ENCODE data around the gene NME4. TPM values are rescaled to one million over a fixed set of nuclear protein-coding genes. Genes with fewer than 3 reads are reported as not detected.

Gene NME4
- total and polyA plus RNA-seq, 9 donors, result 48.8 to 133 (median 93.4) TPM

DNA sequence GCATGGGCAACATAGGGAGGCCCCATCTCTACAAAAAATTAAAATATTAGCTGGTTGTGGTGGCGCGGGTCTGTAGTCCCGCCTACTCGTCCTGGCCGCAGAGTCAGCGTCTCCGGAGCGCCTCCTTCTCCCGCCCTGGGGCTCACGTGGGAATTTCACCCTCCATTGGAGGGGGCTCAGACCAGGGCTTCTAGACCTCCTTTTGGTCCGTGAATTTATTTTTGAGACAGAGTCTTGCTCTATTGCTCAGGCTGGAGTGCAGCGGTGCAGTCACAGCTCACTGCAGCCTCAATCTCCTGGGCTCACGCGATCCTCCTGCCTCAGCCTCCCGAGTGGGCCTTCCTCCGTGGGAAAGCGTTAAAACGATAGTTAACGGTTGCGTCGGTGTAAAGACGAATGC, 394 bp upstream of the NME4 start:
- Histone ChIP-seq H3K27ac (peak overlapping the region; percentile 83 to 91), H3K4me1 (ENCODE audit: insufficient read depth) (peaks cover 3% of the 10 kb centered on the region), H3K27me3 (no peaks in the 10 kb centered on the region), H3K36me3 (no peaks in the 10 kb centered on the region), H3K4me3 (peak overlapping the region; percentile 65), H3K9me3 (no peaks in the 10 kb centered on the region)
- WGBS, 3 donors, result 1% methylated on average over 22 of the region's 22 CpGs
- intact Hi-C loops (cut with DNase I), result no loop called here
- DNase-seq, result peak in 4 of 5 donors; percentile 54 to 66 (median 60)
- TF ChIP-seq, protein P1, sequence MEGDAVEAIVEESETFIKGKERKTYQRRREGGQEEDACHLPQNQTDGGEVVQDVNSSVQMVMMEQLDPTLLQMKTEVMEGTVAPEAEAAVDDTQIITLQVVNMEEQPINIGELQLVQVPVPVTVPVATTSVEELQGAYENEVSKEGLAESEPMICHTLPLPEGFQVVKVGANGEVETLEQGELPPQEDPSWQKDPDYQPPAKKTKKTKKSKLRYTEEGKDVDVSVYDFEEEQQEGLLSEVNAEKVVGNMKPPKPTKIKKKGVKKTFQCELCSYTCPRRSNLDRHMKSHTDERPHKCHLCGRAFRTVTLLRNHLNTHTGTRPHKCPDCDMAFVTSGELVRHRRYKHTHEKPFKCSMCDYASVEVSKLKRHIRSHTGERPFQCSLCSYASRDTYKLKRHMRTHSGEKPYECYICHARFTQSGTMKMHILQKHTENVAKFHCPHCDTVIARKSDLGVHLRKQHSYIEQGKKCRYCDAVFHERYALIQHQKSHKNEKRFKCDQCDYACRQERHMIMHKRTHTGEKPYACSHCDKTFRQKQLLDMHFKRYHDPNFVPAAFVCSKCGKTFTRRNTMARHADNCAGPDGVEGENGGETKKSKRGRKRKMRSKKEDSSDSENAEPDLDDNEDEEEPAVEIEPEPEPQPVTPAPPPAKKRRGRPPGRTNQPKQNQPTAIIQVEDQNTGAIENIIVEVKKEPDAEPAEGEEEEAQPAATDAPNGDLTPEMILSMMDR (IDR thresholded peaks at IDR 0.05), result no peak
- TF ChIP-seq POLR2A (IDR thresholded peaks at IDR 0.05) (no peak), EP300 (IDR thresholded peaks at IDR 0.05) (no peak)

DNA sequence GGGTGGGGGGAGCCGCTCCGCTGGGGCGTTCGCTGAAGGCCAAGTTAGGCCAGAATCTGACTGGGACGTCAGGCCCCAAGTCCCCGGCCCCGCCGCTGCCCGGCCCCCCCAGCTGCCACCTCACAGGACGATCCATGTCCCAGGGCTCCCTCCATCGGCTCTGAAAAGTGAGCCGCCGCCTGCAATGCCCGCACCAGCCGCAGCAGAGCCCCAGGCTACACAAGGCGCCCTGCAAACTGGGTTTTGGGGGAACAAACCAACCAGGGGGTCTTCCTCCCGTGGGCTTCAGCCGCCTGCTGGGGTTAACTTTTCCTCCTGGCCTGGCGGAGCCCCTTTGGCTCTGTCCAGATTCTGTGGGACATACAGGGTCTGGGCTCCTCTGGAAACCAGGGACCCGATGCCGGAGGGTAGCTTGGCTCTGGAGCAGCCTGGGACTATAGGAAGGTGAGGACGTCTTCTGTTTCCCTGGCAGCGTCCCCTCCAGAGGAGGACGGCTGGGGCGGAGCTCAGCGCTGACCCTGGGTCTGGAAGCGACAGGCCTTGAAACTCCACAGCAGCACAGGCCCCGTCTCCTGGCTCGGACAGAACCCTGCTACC, 835 bp downstream of the NME4 start:
- Histone ChIP-seq H3K4me1 (ENCODE audit: insufficient read depth) (peaks cover 3% of the 10 kb centered on the region), H3K9me3 (no peaks in the 10 kb centered on the region), H3K27ac (peak overlapping the region; percentile 74 to 83), H3K36me3 (no peaks in the 10 kb centered on the region), H3K4me3 (peak overlapping the region; percentile 65), H3K27me3 (no peaks in the 10 kb centered on the region)
- TF ChIP-seq, protein P1 (IDR thresholded peaks at IDR 0.05), result peak in 2 of 3 donors; percentile 45 to 61
- no peak for TF ChIP-seq EP300 (IDR thresholded peaks at IDR 0.05)
- 23 to 25% (median 24%) methylated on average over 17 to 29 of the region's 29 CpGs for WGBS, 3 donors
- peak; percentile 66 to 78 (median 74) for DNase-seq
- intact Hi-C loops (cut with DNase I), result no loop called here

DNA sequence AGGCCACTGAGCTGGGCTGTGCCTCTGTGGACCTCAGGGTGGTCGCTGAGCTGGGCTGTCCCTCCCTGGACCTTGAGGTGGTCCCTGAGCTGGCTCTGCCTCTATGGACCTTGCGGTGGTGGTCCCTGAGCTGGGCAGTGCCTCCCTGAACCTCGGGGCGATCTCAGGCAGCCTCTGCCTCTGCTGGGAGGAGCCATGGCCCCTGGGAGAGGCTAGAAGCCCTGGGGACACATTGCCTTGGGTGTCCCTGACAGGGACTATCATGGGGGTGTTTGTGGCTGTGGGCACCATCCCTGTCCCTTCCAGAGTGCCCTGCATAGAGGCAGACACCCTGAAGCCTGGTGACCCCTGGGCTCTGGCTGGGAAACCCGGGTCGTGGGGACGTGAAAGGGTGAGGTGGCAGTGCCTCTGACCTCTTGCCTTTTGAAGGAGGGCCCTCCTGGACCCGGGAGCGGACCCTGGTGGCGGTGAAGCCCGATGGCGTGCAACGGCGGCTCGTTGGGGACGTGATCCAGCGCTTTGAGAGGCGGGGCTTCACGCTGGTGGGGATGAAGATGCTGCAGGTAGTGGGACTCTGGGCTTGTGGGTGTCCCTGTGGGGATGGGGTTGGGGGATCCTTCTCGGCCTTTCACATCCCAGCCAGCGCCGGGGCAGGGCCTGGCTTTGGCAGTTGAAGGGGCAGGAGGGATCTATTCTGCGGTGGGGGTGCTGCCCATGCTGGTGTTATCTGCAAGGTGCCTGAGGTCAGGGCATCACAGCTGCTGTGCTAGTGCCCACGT, 1.8 kb downstream of the NME4 start:
- no peaks in the 10 kb centered on the region for H3K36me3 ChIP-seq
- no peak overlapping the region for H3K4me3 ChIP-seq
- H3K9me3 ChIP-seq, result no peaks in the 10 kb centered on the region
- intact Hi-C loops (cut with DNase I), result no loop called here
- H3K27ac ChIP-seq, result peak overlapping the region; percentile 74 to 83
- no peaks in the 10 kb centered on the region for H3K27me3 ChIP-seq
- peak in 1 of 5 donors; percentile 50 for DNase-seq
- H3K4me1 ChIP-seq (ENCODE audit: insufficient read depth), result peaks cover 3% of the 10 kb centered on the region
- WGBS, 3 donors, result 77 to 81% (median 81%) methylated on average over 24 of the region's 24 CpGs
- TF ChIP-seq, protein P1 (IDR thresholded peaks at IDR 0.05), result no peak
- no peak for TF ChIP-seq EP300 (IDR thresholded peaks at IDR 0.05)
- TF ChIP-seq POLR2A (IDR thresholded peaks at IDR 0.05), result no peak

DNA sequence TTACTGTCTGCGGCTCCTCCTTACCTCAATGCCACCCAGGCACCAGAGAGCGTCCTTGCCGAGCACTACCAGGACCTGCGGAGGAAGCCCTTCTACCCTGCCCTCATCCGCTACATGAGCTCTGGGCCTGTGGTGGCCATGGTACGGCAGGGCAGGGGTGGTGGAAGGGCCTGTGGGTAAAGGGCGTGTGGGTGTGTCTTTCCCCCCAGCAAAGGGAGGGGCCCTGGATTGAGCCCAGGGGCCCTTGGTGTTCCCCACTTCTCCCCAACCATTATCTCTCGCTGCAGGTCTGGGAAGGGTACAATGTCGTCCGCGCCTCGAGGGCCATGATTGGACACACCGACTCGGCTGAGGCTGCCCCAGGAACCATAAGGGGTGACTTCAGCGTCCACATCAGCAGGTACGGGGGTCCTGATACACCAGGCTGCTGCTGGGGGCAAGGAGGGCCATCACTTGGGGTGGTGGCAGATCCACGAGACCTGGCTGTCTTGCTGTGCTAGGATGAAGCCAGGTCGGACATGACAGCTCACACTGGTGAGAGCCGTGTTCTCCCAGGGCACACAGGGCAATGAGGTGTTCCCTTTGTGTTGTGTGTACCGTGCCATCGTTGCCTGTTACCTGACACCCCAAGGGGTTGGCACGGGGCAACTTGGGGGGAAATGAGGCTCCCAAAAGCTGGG, 2.5 kb downstream of the NME4 start:
- H3K36me3 ChIP-seq, result no peaks in the 10 kb centered on the region
- 80 to 85% (median 81%) methylated on average over 22 of the region's 22 CpGs for WGBS, 3 donors
- no peak for TF ChIP-seq EP300 (IDR thresholded peaks at IDR 0.05)
- no peak for TF ChIP-seq POLR2A (IDR thresholded peaks at IDR 0.05)
- TF ChIP-seq, protein P1 (IDR thresholded peaks at IDR 0.05), result no peak
- no peak overlapping the region for H3K4me3 ChIP-seq
- H3K9me3 ChIP-seq, result no peaks in the 10 kb centered on the region
- intact Hi-C loops (cut with DNase I), result no loop called here
- DNase-seq, result no peak
- peaks cover 3% of the 10 kb centered on the region for H3K4me1 ChIP-seq (ENCODE audit: insufficient read depth)
- no peaks in the 10 kb centered on the region for H3K27me3 ChIP-seq
- no peak overlapping the region for H3K27ac ChIP-seq
